VCaP (cell line): Measurements from ENCODE around the gene RNF111.
A peak's percentile ranks its signal among the peaks of the same experiment; 100 is the strongest.

Experiments used
- H3K27ac ChIP-seq: fragments of 450-650 bp; 2 replicates; pipeline ENCODE4 v1.5.1; 2017
- CTCF ChIP-seq: fragments of 450-650 bp; conservative IDR thresholded peaks from 2 replicates; pipeline ENCODE4 v1.5.1; 2017; ENCODE audit warnings: mild to moderate bottlenecking, moderate library complexity

The RNF111 gene

GRCh38 chr15:59099162-59099685, 111.8 kb downstream of the RNF111 start:
- H3K27ac ChIP-seq, result no peak overlapping the region
- no peak for TF ChIP-seq CTCF

- peak overlapping the region; percentile 74 for H3K27ac ChIP-seq
- no peak for TF ChIP-seq CTCF
Measured at GRCh38 chr15:59104602-59104911, 117.1 kb downstream of the RNF111 start.

- no peak for TF ChIP-seq CTCF
- peak within 1 kb of the TSS; percentile 74 for H3K27ac ChIP-seq
Measured at GRCh38 chr15:59104912-59105732, 117.7 kb downstream of the RNF111 start, which contains the start of gene CCNB2. TSS of gene CCNB2 (plus strand) at chr15:59105146. CDS start at chr15:59105269, 123 bp downstream.

GRCh38 chr15:59105854-59106253, 118.4 kb downstream of the RNF111 start:
- peak overlapping the region; percentile 74 for H3K27ac ChIP-seq
- peak; percentile 40 for TF ChIP-seq CTCF

GRCh38 chr15:59111251-59111650, 123.8 kb downstream of the RNF111 start:
- no peak for TF ChIP-seq CTCF
- no peak overlapping the region for H3K27ac ChIP-seq

GRCh38 chr15:59115047-59115446, 127.6 kb downstream of the RNF111 start:
- H3K27ac ChIP-seq, result peak overlapping the region; percentile 59
- no peak for TF ChIP-seq CTCF

- no peak for TF ChIP-seq CTCF
Measured at GRCh38 chr15:59116141-59116540, 128.7 kb downstream of the RNF111 start.

More at GRCh38 chr15:59116141-59116540, 128.7 kb downstream of the RNF111 start:
- peak overlapping the region; percentile 59 for H3K27ac ChIP-seq
